ENCODE measurements around the gene STARD10. TPM values are rescaled to one million over a fixed set of nuclear protein-coding genes. Genes with fewer than 3 reads are reported as not detected.

Gene STARD10
- total RNA-seq, 1 experiment from 2014 or later, result 10.8 TPM

DNA sequence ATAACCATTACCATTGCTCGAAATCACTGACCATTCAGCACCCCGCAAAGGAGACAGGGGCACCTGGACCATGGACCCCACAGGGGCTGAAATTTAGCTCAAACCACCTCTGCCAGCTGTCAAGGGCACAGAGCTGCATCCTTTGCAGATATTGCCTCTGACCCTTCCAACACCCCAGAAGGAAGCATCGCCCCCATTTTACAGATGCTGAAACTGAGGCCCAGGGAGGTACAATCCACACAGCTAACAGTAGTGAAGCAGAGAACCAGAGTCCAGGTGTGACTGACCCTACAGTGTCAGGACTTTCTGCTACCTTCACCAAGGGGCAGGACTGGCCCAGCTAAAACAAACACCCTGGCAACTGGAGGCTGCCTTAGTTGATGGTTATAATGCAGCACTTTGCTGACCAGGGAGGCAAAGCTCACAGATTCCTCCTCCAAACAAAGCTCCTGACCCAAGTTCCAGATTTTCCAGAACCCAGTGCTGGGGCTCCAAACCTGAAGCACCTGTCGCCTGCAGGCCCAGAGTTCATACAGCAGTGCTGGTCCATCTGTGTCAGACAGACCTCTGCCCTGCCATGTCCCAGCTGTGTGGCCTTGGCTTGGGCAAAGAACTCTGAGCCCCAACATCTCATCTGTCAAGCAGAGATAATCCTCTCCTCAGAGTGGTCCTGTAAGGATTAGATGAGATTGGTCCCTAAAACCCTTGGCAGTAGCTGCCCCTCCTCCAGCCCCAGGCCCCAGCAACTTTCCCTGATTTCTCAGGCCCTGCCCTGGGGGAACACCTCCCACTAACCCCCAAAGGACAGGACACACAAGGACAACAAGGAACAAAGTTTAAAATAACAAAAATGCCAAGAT is 26.4 kb downstream of the STARD10 start:
- H3K4me3 ChIP-seq, result no peak overlapping the region
- no peak overlapping the region for H3K27ac ChIP-seq
- H3K27me3 ChIP-seq (replicated peaks), result no peaks in the 10 kb centered on the region
- H3K36me3 ChIP-seq, result no peaks in the 10 kb centered on the region
- no peak for DNase-seq (ENCODE audit: low read depth in 1 of 2, low spot score in 2 of 2)
- H3K9me3 ChIP-seq (replicated peaks), result no peaks in the 10 kb centered on the region
- no peaks in the 10 kb centered on the region for H3K4me1 ChIP-seq (replicated peaks)

DNA sequence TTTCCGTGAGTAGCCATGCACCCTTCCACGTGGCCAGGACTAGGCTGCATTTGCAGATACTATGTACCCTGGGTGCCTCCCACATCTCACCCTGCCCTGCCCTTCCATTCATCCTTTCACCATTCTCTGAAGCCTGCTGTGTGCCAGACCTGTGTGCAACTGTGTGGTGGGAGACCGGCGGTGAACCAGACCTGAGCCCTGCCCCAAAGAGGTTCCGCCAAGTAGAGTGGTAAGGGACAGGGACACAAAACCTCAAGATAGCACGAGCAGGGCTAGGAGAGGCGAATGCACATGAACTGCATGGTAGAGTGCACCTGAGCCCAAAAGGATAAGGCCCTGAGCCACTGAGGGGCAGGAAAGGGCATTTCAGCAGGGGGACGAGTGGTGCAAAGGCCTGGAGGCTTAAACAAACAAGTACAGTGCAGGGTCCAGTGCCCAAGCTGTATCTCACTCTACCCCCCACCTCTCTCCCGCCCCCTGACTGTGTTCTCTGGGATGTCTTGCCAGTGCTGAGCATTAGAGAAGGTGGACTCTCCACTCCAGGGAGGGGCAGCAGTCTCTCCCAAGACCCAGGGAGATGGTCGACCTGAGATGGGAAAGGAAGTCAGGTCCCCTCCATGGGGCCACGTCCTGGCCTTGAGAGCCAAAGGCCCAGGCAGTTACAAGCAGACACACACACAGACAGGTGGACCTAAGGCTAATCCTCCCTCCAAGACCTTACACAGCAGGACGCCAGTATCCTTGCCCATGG is 27.5 kb downstream of the STARD10 start:
- Histone ChIP-seq H3K4me3 (no peak overlapping the region), H3K9me3 (replicated peaks) (no peaks in the 10 kb centered on the region), H3K4me1 (replicated peaks) (no peaks in the 10 kb centered on the region), H3K27me3 (replicated peaks) (no peaks in the 10 kb centered on the region), H3K36me3 (no peaks in the 10 kb centered on the region), H3K27ac (no peak overlapping the region)
- no peak for DNase-seq (ENCODE audit: low read depth in 1 of 2, low spot score in 2 of 2)

DNA sequence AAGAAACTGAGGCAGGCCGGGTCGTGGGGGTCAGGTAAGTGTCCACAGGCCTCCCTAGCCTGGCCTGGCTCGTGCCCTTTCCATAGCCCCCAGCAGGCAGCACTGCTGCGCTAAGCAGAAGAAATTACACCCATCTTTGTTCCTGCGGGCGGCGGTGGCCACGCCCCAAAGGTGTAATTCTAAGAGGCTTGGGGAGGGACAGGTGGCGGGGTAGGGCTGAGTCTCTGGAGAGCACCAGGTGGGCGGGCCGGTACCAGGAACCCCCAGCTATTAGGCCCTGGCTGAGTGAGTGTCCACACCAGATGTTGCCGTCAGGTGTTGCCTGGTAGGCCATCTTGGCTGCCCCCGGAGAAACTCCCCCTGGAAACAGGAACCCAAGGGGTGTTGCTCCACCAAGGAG is 29.3 kb downstream of the STARD10 start:
- Histone ChIP-seq H3K27me3 (replicated peaks) (no peaks in the 10 kb centered on the region), H3K36me3 (no peaks in the 10 kb centered on the region), H3K27ac (no peak overlapping the region), H3K4me3 (no peak overlapping the region), H3K4me1 (replicated peaks) (peaks cover under 1% of the 10 kb centered on the region), H3K9me3 (replicated peaks) (no peaks in the 10 kb centered on the region)
- no peak for DNase-seq (ENCODE audit: low read depth in 1 of 2, low spot score in 2 of 2)

DNA sequence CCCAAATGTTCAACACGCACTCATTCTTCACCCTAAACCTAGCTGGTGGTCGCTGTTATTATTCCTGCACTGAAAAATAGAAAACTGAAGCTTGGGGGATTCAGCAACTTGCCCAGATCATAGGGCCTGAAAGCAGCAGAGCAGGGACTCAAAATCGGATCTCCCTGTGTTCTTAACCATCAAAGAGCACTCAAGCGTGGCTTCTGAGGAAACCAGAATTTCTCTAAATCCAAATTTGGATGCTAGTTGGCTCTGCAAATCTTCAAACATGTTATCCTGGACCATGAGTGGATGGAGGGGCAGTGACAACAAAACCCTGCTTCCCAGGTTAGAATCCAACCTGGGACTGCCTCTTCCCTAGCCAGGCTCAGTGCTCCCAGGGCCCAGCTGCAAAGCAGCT is 30.0 kb downstream of the STARD10 start:
- Histone ChIP-seq H3K36me3 (no peaks in the 10 kb centered on the region), H3K9me3 (replicated peaks) (no peaks in the 10 kb centered on the region), H3K27ac (no peak overlapping the region), H3K27me3 (replicated peaks) (no peaks in the 10 kb centered on the region), H3K4me1 (replicated peaks) (peaks cover 8% of the 10 kb centered on the region), H3K4me3 (no peak overlapping the region)
- no peak for DNase-seq (ENCODE audit: low read depth in 1 of 2, low spot score in 2 of 2)

DNA sequence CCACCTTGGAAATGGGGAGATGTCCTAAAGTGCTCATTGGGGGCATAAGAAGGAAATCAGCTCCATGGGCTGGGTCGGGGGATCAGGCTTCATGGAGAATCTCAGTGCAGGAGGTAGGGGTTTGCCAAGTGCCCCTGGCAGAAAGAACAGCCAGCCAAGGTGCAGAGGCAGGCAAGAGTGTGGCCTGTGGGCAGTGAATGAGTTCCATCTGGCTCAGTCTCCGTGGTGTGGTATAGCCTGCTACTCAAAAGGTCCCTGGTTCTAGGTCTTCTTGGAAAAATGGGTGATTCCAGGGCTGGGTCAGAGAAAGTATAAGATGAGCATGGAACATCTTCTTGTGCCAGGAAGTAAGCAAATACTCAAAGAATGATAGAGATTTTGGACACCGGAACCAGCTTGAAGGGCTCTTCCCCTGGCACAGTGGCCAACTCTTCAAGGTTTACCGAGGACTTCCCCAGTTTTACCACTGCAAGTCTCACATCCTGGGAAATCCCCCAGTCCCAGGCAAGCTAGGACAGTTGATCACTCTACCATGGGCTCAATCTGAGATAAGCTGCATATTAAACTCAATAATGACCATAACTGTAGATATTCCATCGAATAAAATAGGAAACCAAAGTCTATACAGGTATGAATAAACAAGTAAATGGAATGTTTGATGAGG is 31.1 kb downstream of the STARD10 start:
- no peak for DNase-seq (ENCODE audit: low read depth in 1 of 2, low spot score in 2 of 2)
- no peaks in the 10 kb centered on the region for H3K27me3 ChIP-seq (replicated peaks)
- no peak overlapping the region for H3K27ac ChIP-seq
- H3K9me3 ChIP-seq (replicated peaks), result no peaks in the 10 kb centered on the region
- no peak overlapping the region for H3K4me3 ChIP-seq
- peaks cover 18% of the 10 kb centered on the region for H3K4me1 ChIP-seq (replicated peaks)
- H3K36me3 ChIP-seq, result no peaks in the 10 kb centered on the region

DNA sequence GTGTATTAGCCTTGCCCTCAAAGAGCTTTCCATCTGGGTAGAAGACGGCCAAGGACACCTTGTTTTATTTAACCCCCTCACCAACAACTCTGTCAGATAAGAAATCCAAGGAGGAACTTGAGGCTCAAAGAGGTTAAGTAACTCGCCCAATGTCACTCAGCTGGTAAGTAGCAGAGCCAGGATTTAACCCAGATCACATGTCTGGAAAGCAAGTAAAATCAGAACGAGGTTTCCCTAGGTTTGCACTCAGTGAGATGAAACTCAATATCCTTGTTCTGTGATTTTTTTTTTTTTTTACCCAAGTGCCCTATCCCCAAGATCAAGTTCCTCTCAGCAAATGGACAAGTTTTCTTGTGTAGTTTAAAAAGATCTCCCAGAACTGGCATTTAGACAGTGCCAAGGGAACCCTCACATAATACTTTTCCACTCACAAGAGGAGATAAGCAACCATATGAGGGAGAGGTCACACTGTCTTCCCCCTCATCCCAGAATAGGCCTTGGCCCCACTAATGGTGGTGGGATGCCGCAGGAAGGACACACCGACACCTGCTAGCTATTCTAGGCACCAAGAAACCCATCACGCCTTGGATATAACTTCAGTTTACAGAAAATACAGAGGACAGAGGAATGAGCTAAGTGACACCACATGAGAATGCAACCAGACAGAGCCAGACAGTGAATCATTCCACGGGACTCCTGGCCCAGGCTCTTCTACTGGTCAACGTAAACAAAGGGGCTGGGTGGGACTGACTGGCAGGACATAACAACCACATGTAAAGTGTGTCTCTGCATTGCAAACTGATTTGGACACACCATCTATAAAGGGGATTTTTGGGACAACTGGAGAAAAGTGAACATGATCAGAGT is 33.1 kb downstream of the STARD10 start:
- Histone ChIP-seq H3K36me3 (no peaks in the 10 kb centered on the region), H3K9me3 (replicated peaks) (no peaks in the 10 kb centered on the region), H3K27ac (no peak overlapping the region), H3K27me3 (replicated peaks) (no peaks in the 10 kb centered on the region), H3K4me3 (no peak overlapping the region), H3K4me1 (replicated peaks) (peaks cover 18% of the 10 kb centered on the region)
- no peak for DNase-seq (ENCODE audit: low read depth in 1 of 2, low spot score in 2 of 2)

DNA sequence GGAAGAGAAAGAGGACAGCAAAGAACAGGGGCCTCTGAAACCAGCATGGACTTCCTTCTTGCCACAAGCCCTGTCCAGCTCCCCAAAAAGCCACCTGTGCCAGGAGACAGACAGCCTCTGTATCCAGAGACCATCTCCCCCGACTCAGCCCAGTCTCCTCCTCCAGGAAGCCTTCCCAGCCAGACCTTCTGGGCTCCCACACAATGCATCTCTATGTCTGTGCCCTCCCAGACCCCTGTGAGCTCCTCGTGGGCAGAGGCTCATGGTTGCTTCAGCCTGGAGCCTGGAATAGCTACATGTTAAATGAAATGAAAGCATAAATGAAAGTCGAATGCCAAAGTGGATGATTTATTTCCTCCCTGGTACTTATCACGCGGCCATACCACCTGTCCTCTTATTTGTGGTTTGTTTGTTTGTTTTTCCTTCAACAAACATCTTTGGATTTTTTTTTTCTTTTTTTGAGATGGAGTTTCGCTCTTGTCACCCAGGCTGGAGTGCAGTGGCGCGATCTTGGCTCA is 34.3 kb downstream of the STARD10 start:
- H3K4me3 ChIP-seq, result peak overlapping the region; percentile 4; the same call in 1 of the 2 replicates
- H3K4me1 ChIP-seq (replicated peaks), result peaks cover 18% of the 10 kb centered on the region
- no peaks in the 10 kb centered on the region for H3K27me3 ChIP-seq (replicated peaks)
- H3K36me3 ChIP-seq, result no peaks in the 10 kb centered on the region
- DNase-seq (ENCODE audit: low read depth in 1 of 2, low spot score in 2 of 2), result no peak
- no peaks in the 10 kb centered on the region for H3K9me3 ChIP-seq (replicated peaks)
- no peak overlapping the region for H3K27ac ChIP-seq

DNA sequence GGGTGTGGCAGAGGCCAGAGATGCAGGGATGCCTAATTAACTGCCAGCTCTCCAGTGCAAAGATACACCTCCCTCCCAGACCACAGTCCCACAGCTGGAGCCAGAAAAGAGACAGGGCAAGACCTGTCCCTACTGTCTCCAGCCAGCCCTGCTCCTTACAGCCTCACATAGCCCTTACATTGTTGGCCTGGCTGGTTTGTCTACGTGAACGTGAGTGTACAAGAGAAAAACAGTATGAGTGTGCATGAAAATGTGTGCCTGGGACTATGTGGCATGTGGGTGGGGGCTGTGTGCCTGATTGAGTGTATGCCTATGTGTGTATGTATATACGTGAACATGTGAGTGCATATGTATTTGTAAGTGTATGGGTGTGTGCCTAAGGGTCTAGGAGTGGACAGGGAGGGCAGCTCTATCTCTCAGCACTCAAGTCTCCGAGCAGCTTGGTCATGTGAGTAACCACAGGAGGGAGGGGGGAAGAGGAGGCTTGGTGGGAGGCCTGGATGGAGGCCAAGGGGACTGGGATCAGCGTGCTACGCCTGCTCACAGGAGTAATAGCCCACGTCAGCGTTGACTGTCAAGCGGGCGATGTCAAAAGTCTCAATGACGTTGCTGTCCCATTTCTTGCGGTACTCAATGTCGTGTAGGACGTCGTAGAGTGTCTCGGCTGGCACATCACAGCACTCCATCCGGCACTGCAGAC is 35.0 kb downstream of the STARD10 start:
- peak; percentile 71 to 88 for DNase-seq (ENCODE audit: low read depth in 1 of 2, low spot score in 2 of 2)

DNA sequence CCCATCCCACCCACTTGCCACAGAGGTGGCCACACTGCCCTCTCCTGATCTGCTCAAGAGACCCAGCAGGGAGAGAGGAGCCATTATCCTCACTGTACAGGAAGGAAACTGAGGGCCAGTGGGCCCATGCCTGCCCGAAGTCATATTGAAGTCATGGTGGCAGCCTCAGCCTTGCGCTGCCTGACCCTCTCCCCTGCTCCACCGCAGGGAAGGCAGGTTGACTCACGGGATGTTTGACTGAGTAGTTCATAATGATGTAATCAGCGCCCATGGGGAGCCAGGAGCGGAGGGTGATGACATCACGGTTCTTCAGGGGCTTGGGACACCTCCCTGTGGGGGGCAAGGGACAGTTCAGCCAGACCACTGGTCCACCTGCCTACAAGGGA is 35.5 kb downstream of the STARD10 start:
- Histone ChIP-seq H3K9me3 (replicated peaks) (no peaks in the 10 kb centered on the region), H3K4me3 (no peak overlapping the region), H3K27ac (peak overlapping the region; percentile 58), H3K36me3 (no peaks in the 10 kb centered on the region), H3K27me3 (replicated peaks) (no peaks in the 10 kb centered on the region), H3K4me1 (replicated peaks) (peaks cover 21% of the 10 kb centered on the region)
- DNase-seq (ENCODE audit: low read depth in 1 of 2, low spot score in 2 of 2), result peak in 1 of 2 experiments; percentile 12

More for the DNA sequence above, 35.0 kb downstream of the STARD10 start:
- no peaks in the 10 kb centered on the region for H3K36me3 ChIP-seq
- peaks cover 18% of the 10 kb centered on the region for H3K4me1 ChIP-seq (replicated peaks)
- H3K27me3 ChIP-seq (replicated peaks), result no peaks in the 10 kb centered on the region
- H3K4me3 ChIP-seq, result peak overlapping the region; percentile 4; the same call in 1 of the 2 replicates
- H3K9me3 ChIP-seq (replicated peaks), result no peaks in the 10 kb centered on the region
- peak overlapping the region; percentile 58 for H3K27ac ChIP-seq

DNA sequence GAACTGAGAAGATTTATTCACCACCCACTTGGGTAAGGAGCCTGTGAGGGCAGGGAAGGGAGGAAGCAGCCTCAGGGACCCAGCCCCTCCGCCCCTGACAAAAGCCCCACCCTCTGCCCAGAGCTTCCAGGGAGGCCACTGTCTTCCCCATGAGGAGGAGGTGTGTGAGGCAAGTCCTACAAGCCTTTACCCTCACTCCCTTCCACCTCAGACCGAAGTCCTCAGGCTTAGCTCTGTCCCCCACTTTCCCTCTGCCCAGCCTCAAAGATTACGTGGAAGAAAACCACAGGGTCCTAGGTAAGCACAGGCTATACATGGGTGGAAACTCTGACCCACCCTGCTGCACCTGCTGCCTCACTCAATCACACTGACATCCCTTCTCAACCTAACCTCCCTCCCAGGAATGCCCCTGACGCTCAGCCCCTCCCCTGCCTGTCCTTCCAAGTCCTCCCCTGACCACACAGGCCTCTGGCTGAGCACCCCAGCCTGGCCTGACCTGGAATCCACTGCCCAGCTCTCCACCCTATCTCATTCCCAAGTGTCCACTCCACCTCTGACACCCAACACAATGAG is 38.0 kb downstream of the STARD10 start:
- DNase-seq (ENCODE audit: low read depth in 1 of 2, low spot score in 2 of 2), result no peak
- H3K4me3 ChIP-seq, result no peak overlapping the region
- no peaks in the 10 kb centered on the region for H3K27me3 ChIP-seq (replicated peaks)
- H3K36me3 ChIP-seq, result no peaks in the 10 kb centered on the region
- H3K4me1 ChIP-seq (replicated peaks), result peaks cover 32% of the 10 kb centered on the region
- no peaks in the 10 kb centered on the region for H3K9me3 ChIP-seq (replicated peaks)
- no peak overlapping the region for H3K27ac ChIP-seq

DNA sequence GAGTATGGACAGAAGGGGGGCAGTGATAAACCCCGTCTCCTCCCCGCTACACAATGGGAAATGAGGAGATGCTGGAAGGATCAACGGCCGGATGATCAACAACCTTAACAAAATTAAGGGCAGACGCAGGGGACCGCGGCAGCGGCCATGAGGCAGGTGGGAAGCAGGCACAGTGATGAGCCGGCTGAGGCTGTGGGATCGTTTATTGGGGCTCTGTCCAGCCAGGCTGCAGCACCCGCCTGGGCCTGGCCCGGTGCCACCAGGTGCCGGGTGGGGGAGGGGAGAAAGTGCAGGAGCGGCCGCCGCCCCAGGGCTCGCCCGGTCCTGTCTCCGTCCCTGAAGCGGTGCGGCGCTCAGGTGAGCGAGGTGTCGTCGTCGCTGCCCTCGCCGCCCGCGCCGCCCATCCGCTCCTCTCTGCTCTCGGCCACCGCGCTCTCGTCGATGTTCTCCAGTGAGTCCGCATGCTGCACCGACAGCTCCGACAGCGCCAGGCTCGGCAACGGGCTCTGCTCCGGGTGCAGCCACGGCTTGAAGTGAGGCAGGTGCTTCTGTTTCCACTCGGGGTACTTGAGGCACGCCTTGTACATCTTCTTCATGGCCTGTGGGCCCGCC is 39.2 kb downstream of the STARD10 start:
- Histone ChIP-seq H3K27me3 (replicated peaks) (no peaks in the 10 kb centered on the region), H3K36me3 (no peaks in the 10 kb centered on the region), H3K4me1 (replicated peaks) (peaks cover 32% of the 10 kb centered on the region), H3K9me3 (replicated peaks) (no peaks in the 10 kb centered on the region), H3K27ac (no peak overlapping the region), H3K4me3 (no peak overlapping the region)
- no peak for DNase-seq (ENCODE audit: low read depth in 1 of 2, low spot score in 2 of 2)

DNA sequence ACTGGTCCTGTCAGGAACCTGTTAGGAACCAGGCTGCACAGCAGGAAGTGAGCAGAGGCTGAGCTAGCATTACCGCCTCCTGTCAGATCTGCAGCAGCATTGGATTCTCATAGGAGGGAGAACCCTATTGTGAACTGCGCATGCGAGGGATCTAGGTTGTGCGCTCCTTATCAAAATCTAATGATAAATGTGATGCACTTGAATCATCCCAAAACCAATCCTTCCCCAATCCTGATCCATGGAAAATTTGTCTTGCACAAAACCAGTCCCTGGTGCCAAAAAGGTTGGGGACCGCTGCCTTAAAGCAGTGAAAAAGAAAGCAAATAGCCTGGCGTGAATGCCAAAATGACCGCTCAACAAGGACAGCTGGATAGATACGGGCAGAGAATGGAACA is 39.7 kb downstream of the STARD10 start:
- H3K4me3 ChIP-seq, result no peak overlapping the region
- DNase-seq (ENCODE audit: low read depth in 1 of 2, low spot score in 2 of 2), result no peak
- no peaks in the 10 kb centered on the region for H3K27me3 ChIP-seq (replicated peaks)
- H3K4me1 ChIP-seq (replicated peaks), result peaks cover 28% of the 10 kb centered on the region
- H3K9me3 ChIP-seq (replicated peaks), result no peaks in the 10 kb centered on the region
- H3K36me3 ChIP-seq, result no peaks in the 10 kb centered on the region
- no peak overlapping the region for H3K27ac ChIP-seq
